HG03159 (cell line): ENCODE results near the gene RGS12.

Experiments used
- ATAC-seq: cut with Tn5 transposase; IDR thresholded peaks from one replicate; pipeline ENCODE4 v1.9.1; 2021; ENCODE audit warnings: mild to moderate bottlenecking, moderate library complexity; ENCODE audit not compliant: unreplicated experiment

Gene RGS12, protein sequence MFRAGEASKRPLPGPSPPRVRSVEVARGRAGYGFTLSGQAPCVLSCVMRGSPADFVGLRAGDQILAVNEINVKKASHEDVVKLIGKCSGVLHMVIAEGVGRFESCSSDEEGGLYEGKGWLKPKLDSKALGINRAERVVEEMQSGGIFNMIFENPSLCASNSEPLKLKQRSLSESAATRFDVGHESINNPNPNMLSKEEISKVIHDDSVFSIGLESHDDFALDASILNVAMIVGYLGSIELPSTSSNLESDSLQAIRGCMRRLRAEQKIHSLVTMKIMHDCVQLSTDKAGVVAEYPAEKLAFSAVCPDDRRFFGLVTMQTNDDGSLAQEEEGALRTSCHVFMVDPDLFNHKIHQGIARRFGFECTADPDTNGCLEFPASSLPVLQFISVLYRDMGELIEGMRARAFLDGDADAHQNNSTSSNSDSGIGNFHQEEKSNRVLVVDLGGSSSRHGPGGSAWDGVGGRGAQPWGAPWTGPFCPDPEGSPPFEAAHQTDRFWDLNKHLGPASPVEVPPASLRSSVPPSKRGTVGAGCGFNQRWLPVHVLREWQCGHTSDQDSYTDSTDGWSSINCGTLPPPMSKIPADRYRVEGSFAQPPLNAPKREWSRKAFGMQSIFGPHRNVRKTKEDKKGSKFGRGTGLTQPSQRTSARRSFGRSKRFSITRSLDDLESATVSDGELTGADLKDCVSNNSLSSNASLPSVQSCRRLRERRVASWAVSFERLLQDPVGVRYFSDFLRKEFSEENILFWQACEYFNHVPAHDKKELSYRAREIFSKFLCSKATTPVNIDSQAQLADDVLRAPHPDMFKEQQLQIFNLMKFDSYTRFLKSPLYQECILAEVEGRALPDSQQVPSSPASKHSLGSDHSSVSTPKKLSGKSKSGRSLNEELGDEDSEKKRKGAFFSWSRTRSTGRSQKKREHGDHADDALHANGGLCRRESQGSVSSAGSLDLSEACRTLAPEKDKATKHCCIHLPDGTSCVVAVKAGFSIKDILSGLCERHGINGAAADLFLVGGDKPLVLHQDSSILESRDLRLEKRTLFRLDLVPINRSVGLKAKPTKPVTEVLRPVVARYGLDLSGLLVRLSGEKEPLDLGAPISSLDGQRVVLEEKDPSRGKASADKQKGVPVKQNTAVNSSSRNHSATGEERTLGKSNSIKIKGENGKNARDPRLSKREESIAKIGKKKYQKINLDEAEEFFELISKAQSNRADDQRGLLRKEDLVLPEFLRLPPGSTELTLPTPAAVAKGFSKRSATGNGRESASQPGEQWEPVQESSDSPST (N-terminal part only)

DNA sequence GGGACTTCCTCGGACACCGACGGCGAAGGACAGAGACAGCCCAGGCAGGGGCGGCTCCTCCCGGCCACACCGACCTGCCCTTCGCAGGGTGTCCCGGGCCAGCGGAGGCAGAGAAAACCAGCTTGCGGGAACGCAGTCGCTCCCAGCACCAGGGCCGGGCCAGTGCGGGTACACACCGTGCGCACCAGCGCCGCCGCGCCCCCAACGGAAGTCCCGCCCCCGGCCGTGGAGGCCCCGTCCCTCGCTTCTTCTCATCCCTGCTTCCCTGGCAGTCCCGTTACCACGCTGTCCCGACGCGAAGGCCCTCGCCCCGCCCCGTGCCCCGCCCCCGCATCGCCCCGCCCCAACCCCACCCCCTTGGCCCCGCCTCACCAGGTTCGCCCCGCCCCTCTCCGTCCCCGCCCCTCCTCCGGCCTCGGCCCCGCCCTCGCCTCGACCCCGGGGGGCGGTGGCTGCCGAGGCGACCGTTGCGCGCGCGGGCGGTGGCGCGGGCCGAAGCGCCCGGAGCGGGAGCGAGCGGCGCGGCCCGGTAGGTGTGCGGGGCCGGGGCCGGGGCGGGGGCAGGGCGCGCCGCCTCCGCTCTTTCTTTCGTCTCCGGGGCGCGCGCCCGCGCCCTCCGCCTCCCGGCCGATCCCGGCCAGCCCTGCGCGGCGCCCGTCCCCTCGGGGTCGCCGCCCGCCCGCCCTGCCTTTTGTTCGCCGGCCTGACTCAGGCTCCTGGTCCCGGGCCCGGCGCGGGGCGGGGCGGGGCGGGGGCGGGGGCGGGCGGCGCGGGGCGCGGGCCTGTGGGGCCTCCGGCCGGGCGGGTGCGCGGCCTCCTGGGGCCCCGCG is at the start of gene RGS12:
TSS of gene RGS12 (plus strand) at position 451 of the 830 bp plus-strand sequence. CDS start 23,150 bp downstream, outside the sequence.
- ATAC-seq = peak; percentile 52

DNA sequence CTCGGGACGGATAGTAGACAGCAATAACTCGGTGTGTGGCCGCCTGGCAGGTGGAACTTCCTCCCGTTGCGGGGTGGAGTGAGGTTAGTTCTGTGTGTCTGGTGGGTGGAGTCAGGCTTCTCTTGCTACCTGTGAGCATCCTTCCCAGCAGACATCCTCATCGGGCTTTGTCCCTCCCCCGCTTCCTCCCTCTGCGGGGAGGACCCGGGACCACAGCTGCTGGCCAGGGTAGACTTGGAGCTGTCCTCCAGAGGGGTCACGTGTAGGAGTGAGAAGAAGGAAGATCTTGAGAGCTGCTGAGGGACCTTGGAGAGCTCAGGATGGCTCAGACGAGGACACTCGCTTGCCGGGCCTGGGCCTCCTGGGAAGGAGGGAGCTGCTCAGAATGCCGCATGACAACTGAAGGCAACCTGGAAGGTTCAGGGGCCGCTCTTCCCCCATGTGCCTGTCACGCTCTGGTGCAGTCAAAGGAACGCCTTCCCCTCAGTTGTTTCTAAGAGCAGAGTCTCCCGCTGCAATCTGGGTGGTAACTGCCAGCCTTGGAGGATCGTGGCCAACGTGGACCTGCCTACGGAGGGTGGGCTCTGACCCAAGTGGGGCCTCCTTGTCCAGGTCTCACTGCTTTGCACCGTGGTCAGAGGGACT is 49.6 kb upstream of the RGS12 start:
- ATAC-seq = no peak

DNA sequence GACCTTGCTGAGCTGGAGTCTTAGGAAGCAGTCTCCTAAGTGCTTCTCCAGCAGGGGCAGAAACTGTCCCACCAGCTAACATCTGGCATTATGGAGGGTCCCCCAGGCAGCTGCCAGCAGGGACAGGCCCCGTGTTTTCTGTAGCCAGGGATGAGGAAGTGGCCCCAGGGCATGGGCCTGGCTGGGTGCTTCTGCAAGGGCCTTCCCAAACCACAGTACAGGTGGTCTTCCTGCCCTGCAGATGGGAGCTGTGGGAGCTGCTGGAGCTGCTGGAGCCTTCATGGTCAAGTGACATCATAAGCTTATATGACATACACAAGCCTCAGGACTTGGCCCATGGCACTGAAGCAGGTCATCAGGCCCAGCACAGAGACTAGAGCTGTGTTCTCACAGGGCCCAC is 48.8 kb upstream of the RGS12 start:
- no peak for ATAC-seq

GRCh38 chr4:3244747-3245146 is 48.1 kb upstream of the RGS12 start:
- ATAC-seq = no peak

- ATAC-seq = no peak
Measured at GRCh38 chr4:3245676-3246075, 47.1 kb upstream of the RGS12 start.

DNA sequence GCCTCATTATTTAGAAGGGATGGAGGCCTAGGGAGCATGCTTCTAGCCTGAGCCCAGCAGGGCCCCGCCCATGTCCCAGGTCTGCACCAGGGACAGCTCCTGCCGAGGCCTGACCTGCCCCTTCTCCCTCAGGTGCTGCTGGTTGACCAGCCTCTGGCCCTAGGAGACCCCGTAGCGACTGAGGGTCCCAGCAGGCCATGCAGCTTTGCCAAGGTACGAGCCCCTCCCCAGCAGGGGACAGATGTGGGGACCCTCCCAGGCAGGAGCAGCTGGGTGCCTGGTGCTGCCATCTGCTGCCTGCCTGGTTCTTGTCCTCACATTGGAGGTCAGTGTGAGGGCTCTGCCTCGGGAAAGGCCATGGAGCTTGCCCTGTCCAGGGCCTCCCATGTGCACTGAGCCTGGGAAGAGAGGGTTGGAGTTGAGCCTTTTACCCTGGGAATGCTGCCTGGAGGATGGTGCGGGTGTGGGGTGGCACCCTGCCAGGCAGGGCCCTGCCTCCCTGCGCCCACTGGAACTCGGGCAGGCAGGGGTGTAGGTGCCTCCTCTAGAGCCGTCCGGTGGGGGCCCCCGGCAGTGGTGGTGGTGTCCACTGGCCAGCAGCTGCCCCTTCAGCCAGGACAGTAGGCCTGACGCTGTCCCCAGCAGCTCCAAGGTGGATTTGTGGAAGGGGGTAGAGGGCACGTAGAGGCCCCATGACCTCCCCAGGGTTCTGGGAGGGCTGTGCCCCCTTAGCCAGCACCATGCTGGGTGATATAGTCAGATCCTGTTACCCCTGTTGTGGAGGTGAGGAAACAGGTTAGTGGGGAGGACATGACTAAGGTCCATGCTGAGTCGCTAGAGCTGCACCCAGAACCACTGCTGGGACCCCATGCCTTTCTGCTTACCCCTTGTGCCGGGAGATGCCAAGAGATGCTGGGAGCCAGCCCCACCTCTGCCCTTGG is 46.1 kb upstream of the RGS12 start:
- ATAC-seq = no peak

DNA sequence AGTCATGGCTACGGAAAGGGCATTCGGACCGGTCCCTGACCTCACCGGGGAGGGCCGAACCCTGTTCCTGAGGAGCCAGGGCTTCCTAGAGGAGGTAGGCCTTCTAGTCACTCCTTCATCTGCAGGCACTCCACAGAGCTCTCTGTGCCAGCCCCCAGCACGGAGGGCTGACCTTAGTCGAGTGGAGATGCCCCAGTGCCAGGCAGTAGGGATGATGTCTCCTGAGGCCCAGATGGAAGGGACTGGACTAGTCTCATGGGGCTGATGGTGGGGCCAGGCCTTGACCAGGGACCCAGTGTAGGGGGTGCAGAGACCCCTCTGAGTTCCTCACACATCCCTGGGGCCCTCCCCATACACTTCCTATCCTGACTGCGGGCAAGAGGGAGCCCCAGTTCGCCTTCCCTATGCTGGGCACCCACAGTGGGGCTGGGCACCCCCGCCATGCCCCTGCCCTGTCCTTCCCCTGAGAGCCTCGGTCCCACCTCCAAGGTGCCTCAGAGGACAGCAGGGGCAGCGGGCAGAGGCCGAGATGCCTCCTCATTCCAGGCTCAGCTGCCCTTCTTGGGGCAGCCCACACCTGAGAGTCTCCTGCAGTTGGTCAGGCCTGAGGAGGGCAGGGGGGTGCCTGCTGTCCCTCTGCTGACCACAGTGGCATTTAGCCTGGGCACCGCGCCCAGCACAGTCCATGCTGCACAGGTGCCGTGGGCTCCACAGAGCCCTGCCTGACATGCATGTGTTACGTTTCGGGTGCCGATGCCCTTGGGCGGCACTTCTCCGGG is 45.2 kb upstream of the RGS12 start:
- no peak for ATAC-seq

DNA sequence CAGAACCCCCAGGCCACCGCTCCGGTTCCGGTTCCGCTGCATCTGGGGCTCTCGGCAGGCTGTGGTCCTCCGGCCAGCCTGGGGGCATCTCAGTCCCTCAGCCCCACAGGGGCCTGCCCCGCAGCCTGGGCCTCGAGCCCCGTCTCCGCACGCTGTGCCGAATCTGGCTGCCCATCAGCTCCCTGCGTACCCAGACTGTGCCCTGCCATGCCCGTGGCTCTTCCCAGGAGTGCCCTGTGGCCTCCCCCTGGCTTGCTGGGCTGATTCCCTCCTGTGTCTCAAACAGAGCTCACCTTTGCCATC is 44.7 kb upstream of the RGS12 start:
- no peak for ATAC-seq

DNA sequence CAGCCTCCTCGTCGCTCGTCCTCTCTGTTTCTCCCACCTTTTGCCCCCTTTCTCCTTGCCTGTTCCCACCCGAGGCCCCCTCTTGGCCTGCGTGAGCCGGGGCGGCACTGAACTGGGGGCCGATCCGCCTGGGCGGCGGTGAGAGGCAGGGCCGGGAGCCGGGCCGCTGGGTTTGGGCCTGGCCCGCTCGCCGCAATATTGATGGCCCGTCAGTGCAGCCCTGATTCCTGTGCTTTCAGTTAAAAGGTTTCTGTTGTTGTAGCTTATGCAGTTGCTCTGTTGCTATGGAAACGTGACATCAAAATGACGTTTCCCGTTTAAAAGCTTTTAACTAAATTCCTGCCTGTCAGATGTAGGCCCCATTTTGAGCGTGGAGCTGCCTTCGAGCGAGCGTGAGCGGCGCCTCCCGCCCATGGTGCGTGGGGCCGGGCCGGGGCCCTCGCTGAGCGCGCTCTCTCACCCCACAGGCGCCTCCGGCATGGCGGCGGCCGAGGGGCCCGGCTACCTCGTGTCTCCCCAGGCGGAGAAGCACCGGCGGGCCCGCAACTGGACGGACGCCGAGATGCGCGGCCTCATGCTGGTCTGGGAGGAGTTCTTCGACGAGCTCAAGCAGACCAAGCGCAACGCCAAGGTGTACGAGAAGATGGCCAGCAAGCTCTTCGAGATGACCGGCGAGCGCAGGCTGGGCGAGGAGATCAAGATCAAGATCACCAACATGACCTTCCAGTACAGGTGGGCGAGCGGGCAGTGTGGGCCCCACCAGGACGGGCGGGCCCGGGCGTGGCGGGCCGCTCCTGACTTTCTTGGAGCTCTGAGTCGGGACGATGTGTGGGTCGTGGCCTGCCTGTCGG is 43.8 kb upstream of the RGS12 start, which contains the start of gene MSANTD1:
TSS of gene MSANTD1 (plus strand) at position 349 of the 851 bp plus-strand sequence. CDS start at position 413, 64 bp downstream.
- ATAC-seq = no peak

GRCh38 chr4:3249711-3250437 is 42.9 kb upstream of the RGS12 start:
- no peak for ATAC-seq

- ATAC-seq = no peak
Measured at GRCh38 chr4:3250438-3250955, 42.3 kb upstream of the RGS12 start.

DNA sequence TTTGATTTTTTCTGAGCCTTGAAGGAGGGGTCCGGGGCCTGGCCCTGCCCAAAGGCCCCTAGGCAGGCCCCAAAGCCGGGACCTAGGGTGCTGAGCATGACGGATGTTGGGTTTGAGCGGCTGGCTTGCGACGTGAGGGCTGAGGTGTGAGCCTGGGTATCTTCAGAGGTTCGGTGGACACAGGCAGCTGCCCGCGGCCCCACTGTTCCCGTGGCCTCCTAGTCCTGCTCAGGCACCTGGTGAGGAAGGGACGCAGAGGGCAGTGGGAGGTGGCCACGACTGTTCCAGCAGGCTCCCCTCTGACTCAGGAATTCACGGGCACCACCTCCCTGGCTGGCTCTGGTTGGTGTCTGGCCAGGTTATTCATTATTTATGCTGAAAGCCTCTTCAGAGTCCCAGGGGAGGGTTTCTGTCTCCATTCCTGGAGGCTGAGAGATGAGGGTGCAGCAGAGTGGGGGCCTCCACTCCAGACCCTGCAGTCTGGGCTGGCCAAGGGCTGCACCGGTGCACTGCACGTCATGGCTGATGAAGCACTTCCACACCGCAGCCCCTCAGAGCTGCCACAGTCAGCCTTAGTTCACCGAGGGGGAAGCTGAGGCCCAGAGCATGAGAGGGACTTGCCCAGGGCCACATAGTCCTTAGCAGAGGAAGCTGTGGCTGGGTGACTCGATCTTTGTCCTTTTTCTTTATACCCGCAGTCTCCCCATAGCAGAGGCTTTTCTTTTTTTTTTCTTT is 41.7 kb upstream of the RGS12 start:
- no peak for ATAC-seq

DNA sequence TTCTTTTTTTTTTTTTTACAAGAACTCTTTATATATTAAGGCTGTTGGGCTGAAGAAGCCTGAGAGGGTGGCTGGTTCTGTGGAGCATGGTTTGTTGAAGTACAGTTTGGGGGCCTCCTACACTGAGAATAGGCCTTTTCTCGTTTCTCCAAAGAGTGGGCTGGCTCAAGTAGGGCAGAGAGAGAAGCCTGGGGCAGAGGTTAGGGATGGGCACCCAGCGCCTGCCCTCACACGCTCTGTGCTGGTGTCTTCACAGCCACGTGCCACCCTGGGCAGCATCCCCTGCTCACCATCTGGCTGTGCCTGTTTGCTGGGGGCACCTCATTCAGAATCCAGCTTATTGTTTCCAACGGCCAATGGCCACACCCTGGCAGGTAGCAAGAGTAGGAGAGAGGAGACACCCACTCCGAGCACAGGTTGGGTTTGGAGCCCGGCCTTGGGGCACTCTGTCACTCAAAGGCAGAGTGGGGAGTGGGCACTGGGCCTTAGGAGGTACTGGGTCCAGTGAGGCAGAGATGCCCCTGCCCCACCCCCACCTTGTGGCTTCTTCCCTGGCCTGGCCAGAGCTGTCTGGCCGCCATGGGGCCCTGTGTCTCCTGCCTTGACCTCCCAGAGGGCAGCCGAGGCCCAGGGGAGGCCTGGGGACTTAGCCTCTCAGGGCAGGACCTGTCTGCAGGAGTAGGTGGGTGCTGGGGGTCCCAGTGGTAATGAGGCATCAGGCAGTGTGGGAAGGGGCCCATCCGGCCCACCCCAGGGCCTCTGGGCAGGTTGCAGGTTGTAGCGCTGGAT is 40.9 kb upstream of the RGS12 start:
- ATAC-seq = no peak

DNA sequence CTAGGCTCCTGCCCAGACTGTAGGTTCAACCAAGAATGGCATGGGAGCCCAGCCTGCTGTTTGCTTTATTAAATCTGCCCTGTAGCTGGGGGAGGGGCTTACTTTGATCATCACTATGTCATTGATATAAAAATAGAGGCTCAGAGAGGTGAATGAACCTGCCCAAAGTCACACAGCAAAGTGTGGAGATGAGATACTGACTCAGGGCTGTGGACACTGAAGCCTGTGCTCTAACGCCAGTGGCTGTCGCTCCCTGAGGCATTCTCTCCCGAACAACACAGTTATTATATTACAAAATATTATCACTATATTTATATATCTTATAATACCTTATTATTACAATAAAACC is 40.4 kb upstream of the RGS12 start:
- no peak for ATAC-seq
